ENCODE data around the gene FNDC3B.

DNA sequence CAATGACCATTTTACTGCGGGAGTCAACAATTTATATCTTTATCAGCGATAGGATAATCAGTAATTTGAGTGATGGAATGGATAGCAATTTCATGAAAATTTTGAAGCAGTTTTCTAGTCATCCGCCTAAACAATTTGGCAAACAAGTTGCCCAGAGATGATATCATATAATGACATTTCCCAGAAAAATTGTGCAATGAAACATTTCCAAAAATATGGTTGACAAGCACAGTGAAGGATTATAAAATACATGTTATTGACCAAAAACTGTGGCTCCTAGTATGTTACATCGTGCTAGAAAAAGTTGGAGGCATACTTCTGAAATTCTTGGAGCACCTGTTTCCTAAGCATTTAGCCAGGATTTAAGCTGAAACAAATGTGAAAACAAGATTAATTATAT lies 263.8 kb downstream of the FNDC3B start:
- TF ChIP-seq MYC (IDR thresholded peaks at IDR 0.05; ENCODE audit: low read depth, low read length) (no peak), POLR2A (IDR thresholded peaks at IDR 0.05; ENCODE audit: low read depth, low read length) (no peak), MAX (IDR thresholded peaks at IDR 0.05; ENCODE audit: insufficient read depth, insufficient read length) (no peak), FOS (IDR thresholded peaks at IDR 0.05; ENCODE audit: borderline replicate concordance, insufficient read depth, low read length) (no peak)
- TF ChIP-seq, protein P1, sequence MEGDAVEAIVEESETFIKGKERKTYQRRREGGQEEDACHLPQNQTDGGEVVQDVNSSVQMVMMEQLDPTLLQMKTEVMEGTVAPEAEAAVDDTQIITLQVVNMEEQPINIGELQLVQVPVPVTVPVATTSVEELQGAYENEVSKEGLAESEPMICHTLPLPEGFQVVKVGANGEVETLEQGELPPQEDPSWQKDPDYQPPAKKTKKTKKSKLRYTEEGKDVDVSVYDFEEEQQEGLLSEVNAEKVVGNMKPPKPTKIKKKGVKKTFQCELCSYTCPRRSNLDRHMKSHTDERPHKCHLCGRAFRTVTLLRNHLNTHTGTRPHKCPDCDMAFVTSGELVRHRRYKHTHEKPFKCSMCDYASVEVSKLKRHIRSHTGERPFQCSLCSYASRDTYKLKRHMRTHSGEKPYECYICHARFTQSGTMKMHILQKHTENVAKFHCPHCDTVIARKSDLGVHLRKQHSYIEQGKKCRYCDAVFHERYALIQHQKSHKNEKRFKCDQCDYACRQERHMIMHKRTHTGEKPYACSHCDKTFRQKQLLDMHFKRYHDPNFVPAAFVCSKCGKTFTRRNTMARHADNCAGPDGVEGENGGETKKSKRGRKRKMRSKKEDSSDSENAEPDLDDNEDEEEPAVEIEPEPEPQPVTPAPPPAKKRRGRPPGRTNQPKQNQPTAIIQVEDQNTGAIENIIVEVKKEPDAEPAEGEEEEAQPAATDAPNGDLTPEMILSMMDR (IDR thresholded peaks at IDR 0.05; ENCODE audit: extremely low read depth in 1 of 2, insufficient read depth in 1 of 2, low read depth in 1 of 2, low read length in 2 of 2), result no peak
